HepG2 (cell line): ENCODE results near the gene VIT. TPM values are rescaled to one million over a fixed set of nuclear protein-coding genes. Genes with fewer than 3 reads are reported as not detected.

ENCODE experiments used
- ATAC-seq: fragments of 200-7000 bp; cut with Tn5 transposase; 3 replicates; pipeline ENCODE4 v1.9.1; 2020; ENCODE audit warnings: mild to moderate bottlenecking, moderate library complexity
- BruUV-seq: library from RNA; stranded (reverse); fragments of 400-500 nt; replicated peaks from 2 replicates; lab custom pipeline; 2021; lab: Mats Ljungman, UMichigan
- CTCF ChIA-PET: fragments of 300-600 bp; formaldehyde crosslinking; extraction: SDS; loops from one replicate; lab custom pipeline; 2021; ENCODE audit warnings: low total read pairs, inconsistent platforms, low intra/inter-chr PET ratio; lab: Yijun Ruan, JAX
- POLR2A ChIA-PET: fragments of 350-600 bp; sonication (Branson Sonifier 250); formaldehyde crosslinking; loops from one replicate; lab custom pipeline; 2020; ENCODE audit warnings: antibody characterized with exemption, inconsistent platforms; lab: Yijun Ruan, JAX
- DNase-seq: peaks from one replicate; pipeline ENCODE4 v3.0.0-alpha.2; 2015; ENCODE audit warnings: low spot score
- FAIRE-seq: peaks from 3 replicates; lab custom pipeline; 2011; peaks lifted over from hg19 to GRCh38; lab: Jason Lieb, UNC
- H2AFZ ChIP-seq: one replicate; pipeline ENCODE4 v1.6.1; 2011; ENCODE audit warnings: low read length, inconsistent platforms
- H3K27ac ChIP-seq: fragments of 300-600 bp; 3 replicates; pipeline ENCODE4 v1.8.0; 2011; ENCODE audit warnings: mixed run types, mild to moderate bottlenecking, mixed read lengths, low read length, inconsistent platforms; ENCODE audit not compliant: insufficient read depth; ENCODE audit errors: extremely low read length
- H3K27me3 ChIP-seq, 2 experiments: fragments of 200-600 bp in 1 of 2; 2 replicates in 1 of 2; 3 replicates in 1 of 2; pipeline versions ENCODE4 v1.6.0 to v1.8.0; 2011; ENCODE audit warnings: low read length in 2 of 2, mild to moderate bottlenecking in 2 of 2, moderate library complexity in 2 of 2, inconsistent platforms in 1 of 2; ENCODE audit not compliant: insufficient read depth in 2 of 2, control insufficient read depth in 1 of 2
- H3K36me3 ChIP-seq, 2 experiments: fragments of 200-600 bp in 1 of 2; replicated peaks in 1 of 2; 2 replicates in 1 of 2; 3 replicates in 1 of 2; pipeline versions ENCODE4 v1.5.1 to v1.8.0; 2011; ENCODE audit warnings: low read length in 2 of 2, inconsistent platforms in 1 of 2; ENCODE audit not compliant: insufficient read depth in 2 of 2, control insufficient read depth in 1 of 2
- H3K4me1 ChIP-seq: 2 replicates; pipeline ENCODE4 v1.5.1; 2012; ENCODE audit warnings: low read length, inconsistent platforms; ENCODE audit not compliant: insufficient read depth
- H3K4me2 ChIP-seq: 2 replicates; pipeline ENCODE4 v1.6.0; 2011; ENCODE audit warnings: low read depth, low read length, inconsistent platforms
- H3K4me3 ChIP-seq, 3 experiments: fragments of 200-600 bp in 1 of 3; sonication (generic), shearing (Covaris generic) in 1 of 3; replicated peaks in 1 of 3; 2 replicates each; pipeline ENCODE4 v1.5.1; 2011 to 2016; ENCODE audit warnings: low read length in 3 of 3, inconsistent platforms in 2 of 3, low read depth in 2 of 3, mild to moderate bottlenecking in 2 of 3, control low read depth in 1 of 3, mixed read lengths in 1 of 3; ENCODE audit not compliant: insufficient read depth in 1 of 3
- H3K79me2 ChIP-seq: one replicate; pipeline ENCODE4 v1.6.1; 2011; ENCODE audit warnings: low read length, inconsistent platforms; ENCODE audit not compliant: insufficient read depth
- H3K9ac ChIP-seq: 2 replicates; pipeline ENCODE4 v1.6.0; 2011; ENCODE audit warnings: mild to moderate bottlenecking, low read depth, low read length, inconsistent platforms; ENCODE audit not compliant: insufficient read depth
- H3K9me3 ChIP-seq: 2 replicates; pipeline ENCODE4 v1.5.1; 2012; ENCODE audit warnings: mild to moderate bottlenecking, low read length
- H4K20me1 ChIP-seq: 2 replicates; pipeline ENCODE4 v1.6.0; 2011; ENCODE audit warnings: inconsistent platforms, mild to moderate bottlenecking, low read length, moderate library complexity; ENCODE audit not compliant: insufficient read depth
- AKNA ChIP-seq: sonication (generic); formaldehyde crosslinking; IDR thresholded peaks from 2 replicates; pipeline ENCODE4 v1.4.0; 2020; ENCODE audit warnings: missing genetic modification reagents, borderline replicate concordance
- ATF4 ChIP-seq, 2 experiments: fragments of 450-650 bp in 1 of 2; sonication (generic) in 1 of 2; formaldehyde crosslinking; IDR thresholded peaks; 2 replicates each; pipeline versions ENCODE4 v1.5.0 to v1.8.0; 2020 to 2022; ENCODE audit warnings: mild to moderate bottlenecking in 1 of 2, missing genetic modification reagents in 1 of 2
- CEBPZ ChIP-seq: IDR thresholded peaks from 2 replicates; pipeline ENCODE4 v1.6.1; 2012; ENCODE audit warnings: low read length, improper control_type of control experiment
- CREM ChIP-seq, 2 experiments: sonication (generic) in 1 of 2; formaldehyde crosslinking in 1 of 2; IDR thresholded peaks; 2 replicates each; pipeline versions ENCODE4 v1.4.0 to v1.6.1; 2016 to 2020; ENCODE audit warnings: antibody characterized with exemption in 1 of 2, mild to moderate bottlenecking in 1 of 2, missing genetic modification reagents in 1 of 2
- TCF7 ChIP-seq: sonication (generic); IDR thresholded peaks from 2 replicates; pipeline ENCODE4 v1.6.1; 2016; ENCODE audit warnings: antibody characterized with exemption, low read depth
- ZBTB3 ChIP-seq: sonication (generic); formaldehyde crosslinking; IDR thresholded peaks from 2 replicates; pipeline ENCODE4 v1.4.0; 2020; ENCODE audit warnings: low read depth, mild to moderate bottlenecking, moderate library complexity, missing genetic modification reagents, borderline replicate concordance
- ZNF619 ChIP-seq: sonication (generic); formaldehyde crosslinking; IDR thresholded peaks from 2 replicates; pipeline ENCODE4 v1.4.0; 2020; ENCODE audit warnings: mild to moderate bottlenecking, missing genetic modification reagents
- ZXDC ChIP-seq: sonication (generic); formaldehyde crosslinking; IDR thresholded peaks from 2 replicates; pipeline ENCODE4 v1.5.0; 2020; ENCODE audit warnings: mild to moderate bottlenecking, missing genetic modification reagents
- WGBS: methylation state at CpG from one replicate; pipeline ENCODE4 v1.1.6; 2017; ENCODE audit warnings: low lambda C conversion rate; 5-methylcytosine and 5-hydroxymethylcytosine counted together
- in situ Hi-C: cut with HindIII; loops from 2 replicates; pipeline ENCODE4 v1.10.0; 2017; ENCODE audit warnings: low pct_unique_long_range_greater_than_20kb; ENCODE audit not compliant: extremely low pct_ligation_motif_present
- intact Hi-C: fragments of 100-400 bp; cut with micrococcal nuclease; formaldehyde crosslinking; loops from one replicate; pipeline ENCODE4 v1.10.0; 2022; ENCODE audit not compliant: unreplicated experiment
- polyA plus RNA-seq, 8 experiments: library from polyadenylated mRNA; depleted of rRNA in 3 of 8; stranded (reverse) in 7 of 8; unstranded in 1 of 8; fragments of >200 nt; fragmentation: Illumina TruSeq in 4 of 8; extraction: Trizol in 4 of 8; gene quantifications; 2 replicates each; pipeline versions ENCODE4 v1.2.1 to v1.2.3, GENCODE V29; 2011 to 2016; ENCODE audit warnings: low read depth in 4 of 8, missing spikeins in 1 of 8, mixed read lengths in 1 of 8; ENCODE audit not compliant: insufficient read depth in 1 of 8
- total RNA-seq, 5 experiments: library from RNA; depleted of rRNA; stranded (reverse); fragments of >200 nt; fragmentation: Illumina TruSeq; extraction: Trizol; gene quantifications; 2 replicates each; pipeline ENCODE4 v1.2.3, GENCODE V29; 2016; ENCODE audit warnings: low read depth in 1 of 5

The VIT gene
- total and polyA plus RNA-seq, 2 of the 13 experiments (the other 11 are each of a cell fraction or from before 2014, with no cell fraction given): not detected

GRCh38 chr2:36704475-36705150 lies 8.1 kb downstream of the VIT start:
- Histone ChIP-seq H3K36me3 (no peaks in the 10 kb centered on the region), H2AFZ (no peak overlapping the region), H4K20me1 (no peaks in the 10 kb centered on the region), H3K27ac (no peak overlapping the region), H3K9ac (no peak overlapping the region), H3K4me3 (no peak overlapping the region), H3K79me2 (no peaks in the 10 kb centered on the region), H3K4me1 (no peaks in the 10 kb centered on the region), H3K9me3 (no peaks in the 10 kb centered on the region), H3K27me3 (peaks cover 3 to 46% of the 10 kb centered on the region in 2 experiments; a peak in 4 of 5 replicates), H3K4me2 (no peak overlapping the region)
- ChIA-PET POLR2A (no interaction called here), CTCF (no interaction called here)
- no peak for DNase-seq
- FAIRE-seq: no peak
- no peak for ATAC-seq
- in situ Hi-C loops (no loop called here), intact Hi-C loops (no loop called here)
- no TSS peak for BruUV-seq
- 21% methylated on average over 6 of the region's 6 CpGs for WGBS
- TF ChIP-seq AKNA (CRISPR knock-in tag): no peak
- TF ChIP-seq TCF7: no peak
- TF ChIP-seq ZNF619: no peak
- TF ChIP-seq ATF4 (CRISPR knock-in tag; IDR thresholded peaks at IDR 0.05): no peak
- TF ChIP-seq ZXDC (CRISPR knock-in tag): no peak
- TF ChIP-seq ZBTB3: no peak
- no peak for TF ChIP-seq CEBPZ
- TF ChIP-seq CREM (IDR thresholded peaks at IDR 0.05): no peak
- TF ChIP-seq CREM (CRISPR knock-in tag; IDR thresholded peaks at IDR 0.05): no peak
